Endothelial cell of umbilical vein (primary cell): ENCODE results near the gene DNTT.

Experiments
- EZH2 ChIP-seq: IDR thresholded peaks from 2 replicates; pipeline ENCODE4 v1.6.1; 2012; ENCODE audit warnings: borderline replicate concordance, low read depth, mild to moderate bottlenecking, moderate library complexity, low read length, inconsistent platforms; ENCODE audit not compliant: severe bottlenecking
- FOS ChIP-seq: IDR thresholded peaks from 2 replicates; pipeline ENCODE4 v1.6.1; 2011; ENCODE audit warnings: mild to moderate bottlenecking, low read length, moderate library complexity, borderline replicate concordance; ENCODE audit not compliant: insufficient read depth
- GATA2 ChIP-seq: IDR thresholded peaks from 2 replicates; pipeline ENCODE4 v1.7.0; 2011; ENCODE audit warnings: low read depth, mild to moderate bottlenecking, moderate library complexity, mixed read lengths, low read length; ENCODE audit not compliant: insufficient read length, insufficient read depth
- JUN ChIP-seq: IDR thresholded peaks from 2 replicates; pipeline ENCODE4 v1.6.1; 2011; ENCODE audit warnings: borderline replicate concordance, low read depth; ENCODE audit not compliant: insufficient read length, insufficient read depth
- MYC ChIP-seq: IDR thresholded peaks from one replicate; pipeline ENCODE4 v1.6.1; 2011; ENCODE audit warnings: mild to moderate bottlenecking, low read depth, low read length
- POLR2A ChIP-seq: IDR thresholded peaks from 2 replicates; pipeline ENCODE4 v1.6.1; 2012; ENCODE audit warnings: low read depth, mild to moderate bottlenecking, control low read depth, low read length
- POLR2AphosphoS5 ChIP-seq: IDR thresholded peaks from 2 replicates; pipeline ENCODE4 v1.6.1; 2012; ENCODE audit warnings: low read depth, mild to moderate bottlenecking, control low read depth, low read length, moderate library complexity; ENCODE audit not compliant: insufficient read depth
- TF ChIP-seq, protein P1 (sequence below), 2 donors: IDR thresholded peaks; 1 replicate in 1 of 2; 2 replicates in 1 of 2; pipeline ENCODE4 v1.5.1; 2011; ENCODE audit warnings: low read length in 2 of 2, mild to moderate bottlenecking in 2 of 2, moderate library complexity in 2 of 2, control low read depth in 1 of 2, inconsistent platforms in 1 of 2, low read depth in 1 of 2; ENCODE audit not compliant: insufficient read depth in 1 of 2; ENCODE audit errors: extremely low read depth in 1 of 2
- TF ChIP-seq, protein P2 (sequence below): IDR thresholded peaks from 2 replicates; pipeline ENCODE4 v1.6.1; 2011; ENCODE audit not compliant: insufficient read depth, insufficient read length

DNA sequence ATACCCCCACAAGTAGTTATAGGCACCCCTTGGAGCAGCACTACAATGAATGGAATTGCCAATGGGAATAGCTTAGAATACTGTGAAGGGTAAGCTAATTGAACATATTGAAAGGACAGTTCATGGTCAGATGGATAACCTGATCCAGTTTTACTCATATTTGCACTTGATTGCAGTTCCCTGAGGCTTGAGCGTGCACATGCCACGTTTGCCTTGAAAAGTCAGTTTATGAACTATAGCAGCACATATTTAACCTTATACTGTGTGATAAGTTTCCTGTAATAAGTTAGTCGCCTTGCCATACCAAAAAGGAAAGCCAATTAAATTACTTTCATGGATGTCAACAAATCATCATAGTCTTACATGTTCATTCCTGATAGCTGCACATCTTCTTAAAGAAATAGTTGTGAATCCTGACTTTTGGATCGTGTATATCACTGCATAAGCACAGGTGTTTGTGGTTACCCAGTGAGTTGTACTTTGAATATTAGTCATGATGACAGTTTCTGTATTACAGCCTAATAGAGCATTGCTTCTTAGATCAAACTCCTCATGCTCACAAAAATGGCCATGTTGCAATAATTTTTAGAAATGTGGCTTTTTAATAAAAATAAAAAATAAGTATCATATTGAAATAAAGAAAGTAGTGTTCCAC, 21.6 kb downstream of the DNTT start:
- TF ChIP-seq, protein P1, sequence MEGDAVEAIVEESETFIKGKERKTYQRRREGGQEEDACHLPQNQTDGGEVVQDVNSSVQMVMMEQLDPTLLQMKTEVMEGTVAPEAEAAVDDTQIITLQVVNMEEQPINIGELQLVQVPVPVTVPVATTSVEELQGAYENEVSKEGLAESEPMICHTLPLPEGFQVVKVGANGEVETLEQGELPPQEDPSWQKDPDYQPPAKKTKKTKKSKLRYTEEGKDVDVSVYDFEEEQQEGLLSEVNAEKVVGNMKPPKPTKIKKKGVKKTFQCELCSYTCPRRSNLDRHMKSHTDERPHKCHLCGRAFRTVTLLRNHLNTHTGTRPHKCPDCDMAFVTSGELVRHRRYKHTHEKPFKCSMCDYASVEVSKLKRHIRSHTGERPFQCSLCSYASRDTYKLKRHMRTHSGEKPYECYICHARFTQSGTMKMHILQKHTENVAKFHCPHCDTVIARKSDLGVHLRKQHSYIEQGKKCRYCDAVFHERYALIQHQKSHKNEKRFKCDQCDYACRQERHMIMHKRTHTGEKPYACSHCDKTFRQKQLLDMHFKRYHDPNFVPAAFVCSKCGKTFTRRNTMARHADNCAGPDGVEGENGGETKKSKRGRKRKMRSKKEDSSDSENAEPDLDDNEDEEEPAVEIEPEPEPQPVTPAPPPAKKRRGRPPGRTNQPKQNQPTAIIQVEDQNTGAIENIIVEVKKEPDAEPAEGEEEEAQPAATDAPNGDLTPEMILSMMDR (IDR thresholded peaks at IDR 0.05; ENCODE audit: extremely low read depth in 1 of 2, insufficient read depth in 1 of 2, low read depth in 1 of 2, low read length in 2 of 2), result no peak
- TF ChIP-seq POLR2A (no peak), EZH2 (no peak), POLR2AphosphoS5 (no peak), JUN (no peak), GATA2 (no peak), FOS (no peak), MYC (no peak)
- TF ChIP-seq, protein P2, sequence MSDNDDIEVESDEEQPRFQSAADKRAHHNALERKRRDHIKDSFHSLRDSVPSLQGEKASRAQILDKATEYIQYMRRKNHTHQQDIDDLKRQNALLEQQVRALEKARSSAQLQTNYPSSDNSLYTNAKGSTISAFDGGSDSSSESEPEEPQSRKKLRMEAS, result no peak
